ENCODE measurements around the gene JAKMIP1.

DNA sequence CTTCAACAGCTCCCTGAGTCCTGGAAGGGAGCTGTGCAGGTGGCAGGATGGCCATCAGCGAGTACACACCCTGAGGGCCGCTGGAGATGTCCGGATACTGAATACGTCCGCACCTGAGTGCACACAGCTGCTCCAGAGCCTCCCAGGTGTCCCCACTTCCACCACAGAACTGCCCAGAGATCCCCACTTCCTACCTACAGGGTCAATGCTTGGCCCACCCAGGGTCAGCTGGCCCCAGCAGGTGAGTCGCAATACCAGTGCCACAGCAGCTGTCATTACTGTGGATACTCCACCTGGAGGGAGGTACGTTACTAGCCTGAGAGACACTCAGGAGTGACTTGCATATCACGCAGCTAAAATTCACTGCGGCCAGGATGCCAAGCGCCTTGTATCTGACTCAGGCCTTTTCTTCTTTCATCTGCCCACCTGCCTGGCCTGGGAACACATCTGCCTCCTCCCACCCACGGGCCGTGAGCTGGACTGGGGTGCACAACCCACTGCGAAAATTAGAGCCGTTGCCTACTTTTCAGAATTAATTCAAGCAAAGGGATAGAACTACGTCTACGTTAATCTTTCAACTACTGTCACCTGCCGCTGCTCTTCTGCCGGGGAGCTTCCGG, 191.5 kb downstream of the JAKMIP1 start:
- no peak for TF ChIP-seq POLR2A (IDR thresholded peaks at IDR 0.05)
- TF ChIP-seq, protein P1, sequence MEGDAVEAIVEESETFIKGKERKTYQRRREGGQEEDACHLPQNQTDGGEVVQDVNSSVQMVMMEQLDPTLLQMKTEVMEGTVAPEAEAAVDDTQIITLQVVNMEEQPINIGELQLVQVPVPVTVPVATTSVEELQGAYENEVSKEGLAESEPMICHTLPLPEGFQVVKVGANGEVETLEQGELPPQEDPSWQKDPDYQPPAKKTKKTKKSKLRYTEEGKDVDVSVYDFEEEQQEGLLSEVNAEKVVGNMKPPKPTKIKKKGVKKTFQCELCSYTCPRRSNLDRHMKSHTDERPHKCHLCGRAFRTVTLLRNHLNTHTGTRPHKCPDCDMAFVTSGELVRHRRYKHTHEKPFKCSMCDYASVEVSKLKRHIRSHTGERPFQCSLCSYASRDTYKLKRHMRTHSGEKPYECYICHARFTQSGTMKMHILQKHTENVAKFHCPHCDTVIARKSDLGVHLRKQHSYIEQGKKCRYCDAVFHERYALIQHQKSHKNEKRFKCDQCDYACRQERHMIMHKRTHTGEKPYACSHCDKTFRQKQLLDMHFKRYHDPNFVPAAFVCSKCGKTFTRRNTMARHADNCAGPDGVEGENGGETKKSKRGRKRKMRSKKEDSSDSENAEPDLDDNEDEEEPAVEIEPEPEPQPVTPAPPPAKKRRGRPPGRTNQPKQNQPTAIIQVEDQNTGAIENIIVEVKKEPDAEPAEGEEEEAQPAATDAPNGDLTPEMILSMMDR (IDR thresholded peaks at IDR 0.05): no peak

Measured in lower leg skin (tissue), 3 donors.